NCI-H2107 (cell line): ENCODE data around the gene BSN.

ENCODE experiments used
- DNase-seq: peaks from one replicate; lab custom pipeline; 2025; lab: John Stamatoyannopoulos, UW

BSN gene, protein sequence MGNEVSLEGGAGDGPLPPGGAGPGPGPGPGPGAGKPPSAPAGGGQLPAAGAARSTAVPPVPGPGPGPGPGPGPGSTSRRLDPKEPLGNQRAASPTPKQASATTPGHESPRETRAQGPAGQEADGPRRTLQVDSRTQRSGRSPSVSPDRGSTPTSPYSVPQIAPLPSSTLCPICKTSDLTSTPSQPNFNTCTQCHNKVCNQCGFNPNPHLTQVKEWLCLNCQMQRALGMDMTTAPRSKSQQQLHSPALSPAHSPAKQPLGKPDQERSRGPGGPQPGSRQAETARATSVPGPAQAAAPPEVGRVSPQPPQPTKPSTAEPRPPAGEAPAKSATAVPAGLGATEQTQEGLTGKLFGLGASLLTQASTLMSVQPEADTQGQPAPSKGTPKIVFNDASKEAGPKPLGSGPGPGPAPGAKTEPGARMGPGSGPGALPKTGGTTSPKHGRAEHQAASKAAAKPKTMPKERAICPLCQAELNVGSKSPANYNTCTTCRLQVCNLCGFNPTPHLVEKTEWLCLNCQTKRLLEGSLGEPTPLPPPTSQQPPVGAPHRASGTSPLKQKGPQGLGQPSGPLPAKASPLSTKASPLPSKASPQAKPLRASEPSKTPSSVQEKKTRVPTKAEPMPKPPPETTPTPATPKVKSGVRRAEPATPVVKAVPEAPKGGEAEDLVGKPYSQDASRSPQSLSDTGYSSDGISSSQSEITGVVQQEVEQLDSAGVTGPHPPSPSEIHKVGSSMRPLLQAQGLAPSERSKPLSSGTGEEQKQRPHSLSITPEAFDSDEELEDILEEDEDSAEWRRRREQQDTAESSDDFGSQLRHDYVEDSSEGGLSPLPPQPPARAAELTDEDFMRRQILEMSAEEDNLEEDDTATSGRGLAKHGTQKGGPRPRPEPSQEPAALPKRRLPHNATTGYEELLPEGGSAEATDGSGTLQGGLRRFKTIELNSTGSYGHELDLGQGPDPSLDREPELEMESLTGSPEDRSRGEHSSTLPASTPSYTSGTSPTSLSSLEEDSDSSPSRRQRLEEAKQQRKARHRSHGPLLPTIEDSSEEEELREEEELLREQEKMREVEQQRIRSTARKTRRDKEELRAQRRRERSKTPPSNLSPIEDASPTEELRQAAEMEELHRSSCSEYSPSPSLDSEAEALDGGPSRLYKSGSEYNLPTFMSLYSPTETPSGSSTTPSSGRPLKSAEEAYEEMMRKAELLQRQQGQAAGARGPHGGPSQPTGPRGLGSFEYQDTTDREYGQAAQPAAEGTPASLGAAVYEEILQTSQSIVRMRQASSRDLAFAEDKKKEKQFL (N-terminal part only)

DNA sequence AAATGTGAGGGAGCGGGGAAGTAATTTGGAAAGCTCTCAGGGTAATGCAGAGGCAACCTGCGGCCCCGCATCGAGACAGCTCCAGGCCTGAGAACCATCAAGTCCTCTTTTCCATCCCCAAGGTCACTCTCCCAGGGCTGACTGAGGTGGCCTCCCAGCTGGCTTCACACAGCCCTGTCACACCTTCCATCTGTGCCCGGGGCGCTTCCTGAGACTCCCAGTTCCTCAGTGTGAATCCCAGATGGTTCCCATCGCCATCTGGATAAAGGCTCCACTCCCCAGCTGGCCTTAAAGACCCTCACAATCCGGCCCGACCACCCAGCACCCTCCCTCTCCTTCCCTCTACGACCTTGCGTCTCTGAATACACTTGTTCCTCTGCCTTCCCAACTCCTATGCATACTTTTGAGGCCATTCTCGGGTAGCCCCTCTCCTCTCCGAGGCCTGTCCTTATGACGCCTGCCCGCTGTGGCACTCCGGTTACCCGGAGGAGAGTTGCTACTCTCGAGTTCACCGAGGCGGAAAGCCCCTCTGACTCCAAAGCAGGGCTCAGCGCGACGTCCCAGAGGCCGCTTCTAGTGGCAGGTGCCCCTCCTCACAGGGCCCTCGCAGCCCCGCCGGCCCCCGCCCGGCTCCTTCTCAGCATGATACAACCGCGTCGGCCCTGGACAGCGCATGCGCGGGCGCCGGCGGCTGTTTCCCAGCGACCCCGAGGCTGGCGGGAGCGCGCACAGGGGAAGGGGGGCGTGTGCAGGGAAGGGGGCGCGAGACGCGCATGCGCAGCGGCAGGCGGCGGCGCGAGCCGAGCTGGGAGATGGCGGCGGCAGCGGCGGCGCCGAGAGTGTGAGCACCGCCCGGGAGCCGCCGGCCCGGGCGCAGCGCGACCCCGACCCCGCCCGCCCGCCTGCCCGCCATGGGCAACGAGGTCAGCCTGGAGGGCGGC lies at the start of gene BSN:
TSS of gene BSN (plus strand) at position 786 of the 941 bp plus-strand sequence. CDS start at position 912, 126 bp downstream.
- DNase-seq: peak; percentile 79

DNA sequence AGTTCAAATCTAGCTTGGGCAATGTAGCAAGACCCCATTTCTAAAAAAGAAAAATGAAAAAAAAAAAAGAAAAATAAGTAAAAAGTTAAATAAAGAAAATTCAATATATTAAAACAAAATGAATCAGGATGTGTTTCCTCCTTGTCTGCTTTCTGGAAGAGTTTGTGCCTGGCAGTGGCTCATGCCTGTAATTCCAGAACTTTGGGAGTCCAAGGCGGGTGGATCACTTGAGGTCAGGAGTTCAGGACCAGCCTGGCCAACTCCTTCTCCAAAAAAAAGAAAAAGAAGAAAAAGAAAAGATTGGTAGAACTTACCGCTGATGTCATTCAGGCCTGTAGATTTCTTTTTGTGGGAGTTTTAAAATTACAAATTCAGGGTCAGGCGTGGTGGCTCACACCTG lies 47.4 kb upstream of the BSN start:
- DNase-seq: no peak

DNA sequence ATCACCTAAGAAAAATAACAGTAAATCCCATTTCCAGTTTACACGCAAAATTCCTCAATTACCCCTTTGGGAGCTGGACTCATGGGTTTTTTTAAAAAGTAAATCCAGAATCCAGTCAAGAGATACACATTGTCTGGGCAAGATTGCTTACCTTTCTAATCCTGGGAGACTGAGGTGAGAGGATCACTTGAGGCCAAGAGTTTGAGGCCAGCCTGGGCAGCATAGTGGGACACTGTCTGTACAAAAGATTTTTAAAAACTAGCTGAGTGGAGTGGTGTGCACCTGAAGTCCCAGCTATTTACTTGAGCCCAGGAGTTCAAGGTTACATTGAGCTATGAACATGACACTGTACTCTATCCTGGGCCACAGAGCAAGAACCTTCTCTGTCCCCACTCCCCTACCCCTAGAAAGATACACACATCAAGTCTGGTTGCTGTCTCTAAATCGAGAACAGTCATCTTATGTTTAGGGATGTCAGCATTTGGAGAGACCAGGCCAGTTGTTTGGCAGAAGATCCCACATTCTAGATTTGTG lies 45.2 kb upstream of the BSN start:
- no peak for DNase-seq

DNA sequence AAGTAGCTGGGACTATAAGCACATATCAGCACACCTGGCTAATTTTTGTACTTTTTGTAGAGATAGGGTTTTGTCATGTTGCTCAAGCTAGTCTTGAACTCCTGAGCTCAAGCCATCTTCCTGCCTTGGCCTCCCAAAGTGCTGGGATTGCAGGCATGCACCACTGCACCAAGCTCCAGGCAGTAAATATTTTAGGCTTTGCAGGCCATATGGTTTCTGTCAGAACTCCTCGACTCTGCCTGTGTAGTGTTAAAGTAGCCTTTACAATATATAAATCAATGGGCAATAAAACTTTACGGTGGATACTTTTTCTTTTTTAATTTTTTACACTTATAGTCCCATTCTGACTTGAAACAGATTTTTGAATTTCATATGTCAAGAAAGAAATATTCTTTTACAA lies 42.6 kb upstream of the BSN start:
- no peak for DNase-seq

DNA sequence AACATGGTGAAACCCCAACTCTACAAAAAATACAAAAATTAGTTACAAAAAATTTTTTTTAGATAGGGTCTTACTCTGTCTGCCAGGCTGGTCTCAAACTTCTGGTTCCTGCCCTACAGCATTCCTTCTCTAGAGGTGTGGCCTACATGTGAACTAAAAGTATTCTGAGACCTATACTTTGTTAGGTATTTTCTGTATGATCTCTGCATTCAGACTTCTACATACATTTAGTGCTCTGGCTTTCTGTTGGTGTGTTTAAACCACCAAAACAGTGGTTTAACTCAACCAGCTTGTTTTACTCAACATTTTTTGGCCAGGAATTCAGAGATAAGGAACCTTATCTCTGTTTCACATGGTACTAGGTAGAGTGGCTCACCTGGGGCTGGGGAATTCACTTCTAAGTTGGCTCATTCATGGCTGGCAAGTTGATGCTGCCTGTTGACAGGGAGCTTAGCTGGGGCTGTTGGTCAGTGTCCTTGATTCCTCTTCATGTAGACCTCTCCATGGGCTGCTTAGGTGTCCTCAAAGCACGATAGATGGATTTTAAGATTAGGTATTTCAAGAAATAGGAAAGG lies 41.4 kb upstream of the BSN start:
- DNase-seq: no peak

DNA sequence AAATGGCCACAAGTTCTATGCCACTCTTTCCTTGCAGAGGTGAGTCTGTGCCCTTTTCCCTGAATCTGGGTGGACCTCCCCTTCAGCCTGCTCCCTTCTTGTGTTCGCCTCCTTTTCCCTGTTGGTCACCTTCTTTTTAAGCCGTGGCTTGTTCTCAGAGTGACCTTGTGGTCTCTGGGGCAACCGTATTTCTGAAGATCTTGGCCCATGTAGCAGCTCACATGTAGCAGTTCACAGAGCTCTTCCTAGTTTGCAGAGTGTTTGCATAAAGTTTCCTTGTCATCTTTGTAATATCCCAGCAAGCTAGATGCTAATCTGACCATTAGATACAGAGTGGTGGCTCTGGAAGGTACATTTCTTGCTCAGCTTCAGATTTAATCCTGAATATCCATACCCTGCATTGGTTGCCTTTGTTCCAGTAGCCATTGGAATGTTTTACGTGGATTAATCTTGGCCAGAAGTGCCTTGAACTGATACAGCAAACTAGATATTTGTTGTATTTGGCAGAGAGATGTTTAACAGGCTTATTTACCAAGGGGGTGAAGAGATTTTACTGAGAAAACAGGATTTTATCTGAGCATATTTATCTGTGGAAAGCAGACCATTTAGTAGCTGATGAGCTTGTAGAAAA lies 40.7 kb upstream of the BSN start:
- no peak for DNase-seq

DNA sequence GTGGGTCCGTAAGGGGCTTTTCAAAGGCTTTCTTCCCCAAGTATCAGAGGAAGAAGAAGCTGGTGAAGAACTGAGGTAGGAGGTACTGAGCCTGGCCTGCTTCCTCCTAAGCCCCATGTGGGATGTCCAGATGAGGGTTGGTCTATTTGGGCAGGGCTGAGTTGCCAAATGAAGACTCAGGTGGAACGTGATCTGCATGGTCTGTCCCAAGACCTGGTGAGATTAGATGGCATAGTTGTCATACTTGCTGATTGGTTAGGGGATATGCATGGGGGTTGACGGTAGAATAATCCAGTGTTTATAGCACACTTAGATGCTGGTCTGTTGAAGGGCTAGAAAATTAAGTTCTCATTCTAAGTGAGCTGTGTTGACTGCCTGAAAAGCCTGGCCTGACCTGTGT lies 36.3 kb upstream of the BSN start:
- DNase-seq: no peak

DNA sequence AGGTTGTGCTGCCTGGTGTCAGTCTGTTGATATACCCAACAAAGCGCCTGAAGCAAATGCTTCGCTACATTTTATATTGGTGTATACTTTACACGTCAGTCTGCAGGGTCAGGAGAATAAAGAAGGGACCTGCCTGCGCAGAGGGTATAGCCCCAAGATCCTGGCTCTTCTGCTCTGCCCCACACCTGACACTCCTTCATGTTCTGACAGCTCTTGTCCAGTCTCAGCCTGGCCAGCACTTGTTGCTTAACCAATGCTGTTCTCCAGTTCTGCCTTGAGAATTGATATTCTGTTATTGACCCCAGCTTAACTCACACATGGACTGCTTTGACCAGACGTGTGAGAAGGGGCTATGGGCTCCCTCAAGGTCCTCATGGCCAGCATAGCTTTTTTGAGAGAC lies 35.8 kb upstream of the BSN start:
- no peak for DNase-seq

DNA sequence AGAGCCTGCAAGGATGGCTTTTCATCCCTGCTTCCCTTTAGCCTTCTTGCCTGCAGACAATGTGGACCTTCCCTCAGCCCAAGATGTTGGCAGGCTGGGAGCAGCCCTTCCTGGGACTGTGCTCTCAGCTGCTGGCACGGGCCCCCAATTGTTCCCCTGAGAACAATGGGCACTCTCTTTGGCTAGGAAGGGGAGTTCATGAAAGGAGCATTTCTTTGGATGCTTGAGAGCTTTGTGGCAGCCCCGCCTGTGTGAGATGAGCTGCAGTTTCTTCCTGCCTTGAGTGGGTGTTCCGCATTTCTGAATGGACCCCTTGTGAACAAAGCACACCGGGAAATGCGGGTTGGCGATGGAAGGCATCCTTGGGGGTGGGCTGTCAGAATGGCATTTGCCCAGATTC lies 35.0 kb upstream of the BSN start:
- no peak for DNase-seq

DNA sequence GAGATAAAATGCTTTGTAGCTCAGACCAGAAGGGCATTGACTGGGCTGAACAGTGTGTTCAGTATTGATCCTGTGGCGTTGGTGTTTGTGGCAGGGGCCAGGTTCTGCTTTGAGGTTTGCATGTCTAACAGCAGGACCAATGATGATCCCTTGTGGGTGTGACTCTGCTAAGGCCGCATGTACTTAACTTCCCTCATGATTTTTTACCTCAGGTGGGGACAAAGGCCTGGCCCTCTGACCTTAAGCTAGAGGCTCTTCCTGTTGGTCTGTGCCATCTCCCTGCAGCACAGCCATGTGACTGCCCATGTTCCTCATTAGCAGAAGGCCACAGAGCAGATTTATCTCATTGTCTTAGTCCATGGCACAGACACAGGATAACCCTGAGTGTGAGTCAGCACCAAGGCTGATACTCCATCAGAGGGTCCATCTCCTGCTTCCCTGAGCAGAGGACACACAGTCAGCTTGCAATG lies 34.3 kb upstream of the BSN start:
- no peak for DNase-seq

DNA sequence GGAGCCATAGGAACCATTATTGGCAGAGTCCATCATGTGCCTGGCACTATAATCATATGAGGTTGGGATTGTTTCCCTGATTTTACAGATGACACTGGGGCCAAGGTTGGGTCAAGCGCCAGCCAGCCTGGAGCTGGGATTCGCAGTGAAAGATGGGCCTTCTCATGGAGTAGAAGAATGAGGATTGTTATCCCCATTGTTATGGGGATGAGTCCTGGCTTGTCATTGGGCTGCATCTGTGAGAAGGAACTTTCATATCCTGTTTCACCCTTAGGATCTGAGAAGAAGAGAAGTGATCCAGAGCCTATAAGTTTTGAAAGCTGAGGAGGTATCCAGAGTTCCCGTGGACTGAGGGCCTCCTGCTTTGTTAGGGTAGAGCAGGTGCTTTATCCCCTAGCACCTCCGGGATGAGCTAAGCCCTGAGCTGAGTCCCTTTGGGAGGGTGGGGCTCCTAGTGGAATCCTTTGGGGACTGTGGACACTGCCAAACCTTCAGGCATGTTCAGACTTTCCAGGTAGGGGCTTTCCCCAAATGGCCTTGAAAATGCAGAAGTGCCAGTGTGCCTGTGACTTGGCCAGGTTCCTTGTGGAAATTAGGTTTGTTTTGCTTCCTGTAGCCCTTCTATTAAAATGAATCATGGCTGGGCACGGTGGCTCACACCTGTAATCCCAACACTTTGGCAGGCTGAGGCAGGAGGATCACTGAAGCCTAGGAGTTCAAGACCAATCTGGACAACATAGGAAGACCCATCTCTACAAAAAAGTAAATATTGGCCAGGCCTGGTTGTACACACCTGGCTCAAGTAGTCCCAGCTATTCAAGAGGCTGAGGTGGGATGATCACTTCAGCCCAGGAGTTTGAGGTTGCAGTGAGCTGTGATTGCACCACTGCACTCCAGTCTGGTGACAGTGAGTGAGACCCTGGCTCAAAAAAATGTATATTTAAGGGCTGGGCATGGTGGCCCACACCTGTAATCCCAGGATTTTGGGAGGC lies 30.2 kb upstream of the BSN start:
- DNase-seq: no peak

DNA sequence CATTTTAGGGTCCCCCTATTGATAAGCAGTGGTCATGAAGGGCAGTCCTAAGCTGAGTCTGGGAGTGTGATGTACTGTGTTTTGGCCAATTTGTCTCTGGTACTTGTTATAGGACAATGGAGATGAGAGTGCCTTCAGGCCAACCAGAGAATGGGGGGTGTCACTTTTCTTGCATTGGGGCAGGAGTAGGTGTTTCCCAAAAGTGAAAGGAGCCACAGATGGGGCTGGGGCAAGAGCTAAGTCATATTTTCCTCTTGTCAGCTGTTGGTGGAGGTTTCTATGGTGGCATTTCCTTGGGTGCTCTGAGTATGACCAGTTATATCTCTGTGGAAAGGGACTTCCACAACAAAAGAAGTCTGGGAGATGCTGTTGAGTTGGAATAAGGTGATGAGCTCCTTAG lies 24.7 kb upstream of the BSN start:
- DNase-seq: no peak

DNA sequence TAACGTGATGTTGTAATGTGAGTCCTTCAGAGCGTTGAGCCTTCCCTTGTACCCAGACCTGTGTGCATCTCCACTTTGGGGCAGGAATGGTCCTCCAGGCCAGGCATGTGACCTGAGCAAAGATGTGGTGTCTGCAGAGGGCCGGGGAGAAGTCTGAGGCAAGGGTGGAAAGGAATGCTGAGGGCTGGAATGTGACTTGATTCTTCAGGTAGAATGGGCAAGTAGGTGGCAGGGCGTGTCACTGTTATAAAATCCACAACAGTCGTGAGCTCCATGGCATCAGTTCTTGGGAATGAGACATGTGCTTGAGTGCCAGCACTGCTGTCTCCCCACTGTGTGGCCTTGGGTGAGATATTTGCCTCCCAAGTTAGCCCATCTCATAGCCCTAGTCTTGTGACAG lies 24.0 kb upstream of the BSN start:
- DNase-seq: no peak

DNA sequence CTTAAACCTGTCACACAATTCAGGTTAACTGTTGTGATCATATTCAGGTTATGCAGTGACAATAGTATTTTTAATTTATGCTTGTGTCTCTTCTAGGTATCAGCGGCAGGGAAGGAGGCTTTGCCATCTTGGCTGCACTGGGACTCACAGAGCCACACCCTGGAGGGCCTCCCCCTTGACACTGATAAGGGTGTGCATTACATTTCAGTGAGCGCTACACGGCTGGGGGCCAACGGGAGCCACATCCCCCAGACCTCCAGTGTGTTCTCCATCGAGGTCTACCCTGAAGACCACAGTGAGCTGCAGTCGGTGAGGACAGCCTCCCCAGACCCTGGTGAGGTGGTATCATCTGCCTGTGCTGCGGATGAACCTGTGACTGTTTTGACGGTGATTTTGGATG lies 23.6 kb upstream of the BSN start:
- no peak for DNase-seq

DNA sequence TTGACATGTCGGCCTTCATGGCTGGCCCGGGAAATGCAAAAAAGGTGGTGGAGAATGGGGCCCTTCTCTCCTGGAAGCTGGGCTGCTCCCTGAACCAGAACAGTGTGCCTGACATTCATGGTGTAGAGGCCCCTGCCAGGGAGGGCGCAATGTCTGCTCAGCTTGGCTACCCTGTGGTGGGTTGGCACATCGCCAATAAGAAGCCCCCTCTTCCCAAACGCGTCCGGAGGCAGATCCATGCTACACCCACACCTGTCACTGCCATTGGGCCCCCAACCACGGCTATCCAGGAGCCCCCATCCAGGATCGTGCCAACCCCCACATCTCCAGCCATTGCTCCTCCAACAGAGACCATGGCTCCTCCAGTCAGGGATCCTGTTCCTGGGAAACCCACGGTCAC lies 23.1 kb upstream of the BSN start:
- no peak for DNase-seq

DNA sequence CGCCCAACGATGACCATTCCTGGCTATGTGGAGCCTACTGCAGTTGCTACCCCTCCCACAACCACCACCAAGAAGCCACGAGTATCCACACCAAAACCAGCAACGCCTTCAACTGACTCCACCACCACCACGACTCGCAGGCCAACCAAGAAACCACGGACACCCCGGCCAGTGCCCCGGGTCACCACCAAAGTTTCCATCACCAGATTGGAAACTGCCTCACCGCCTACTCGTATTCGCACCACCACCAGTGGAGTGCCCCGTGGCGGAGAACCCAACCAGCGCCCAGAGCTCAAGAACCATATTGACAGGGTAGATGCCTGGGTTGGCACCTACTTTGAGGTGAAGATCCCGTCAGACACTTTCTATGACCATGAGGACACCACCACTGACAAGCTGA lies 22.6 kb upstream of the BSN start:
- DNase-seq: no peak

DNA sequence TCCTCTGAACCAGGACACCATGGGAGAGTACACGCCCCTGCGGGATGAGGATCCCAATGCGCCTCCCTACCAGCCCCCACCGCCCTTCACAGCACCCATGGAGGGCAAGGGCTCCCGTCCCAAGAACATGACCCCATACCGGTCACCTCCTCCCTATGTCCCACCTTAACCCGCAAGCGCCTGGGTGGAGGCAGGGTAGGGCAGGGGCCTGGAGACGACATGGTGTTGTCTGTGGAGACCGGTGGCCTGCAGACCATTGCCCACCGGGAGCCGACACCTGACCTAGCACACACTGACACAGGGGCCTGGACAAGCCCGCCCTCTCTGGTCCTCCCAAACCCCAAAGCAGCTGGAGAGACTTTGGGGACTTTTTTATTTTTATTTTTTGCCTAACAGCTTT lies 21.2 kb upstream of the BSN start:
- DNase-seq: no peak

DNA sequence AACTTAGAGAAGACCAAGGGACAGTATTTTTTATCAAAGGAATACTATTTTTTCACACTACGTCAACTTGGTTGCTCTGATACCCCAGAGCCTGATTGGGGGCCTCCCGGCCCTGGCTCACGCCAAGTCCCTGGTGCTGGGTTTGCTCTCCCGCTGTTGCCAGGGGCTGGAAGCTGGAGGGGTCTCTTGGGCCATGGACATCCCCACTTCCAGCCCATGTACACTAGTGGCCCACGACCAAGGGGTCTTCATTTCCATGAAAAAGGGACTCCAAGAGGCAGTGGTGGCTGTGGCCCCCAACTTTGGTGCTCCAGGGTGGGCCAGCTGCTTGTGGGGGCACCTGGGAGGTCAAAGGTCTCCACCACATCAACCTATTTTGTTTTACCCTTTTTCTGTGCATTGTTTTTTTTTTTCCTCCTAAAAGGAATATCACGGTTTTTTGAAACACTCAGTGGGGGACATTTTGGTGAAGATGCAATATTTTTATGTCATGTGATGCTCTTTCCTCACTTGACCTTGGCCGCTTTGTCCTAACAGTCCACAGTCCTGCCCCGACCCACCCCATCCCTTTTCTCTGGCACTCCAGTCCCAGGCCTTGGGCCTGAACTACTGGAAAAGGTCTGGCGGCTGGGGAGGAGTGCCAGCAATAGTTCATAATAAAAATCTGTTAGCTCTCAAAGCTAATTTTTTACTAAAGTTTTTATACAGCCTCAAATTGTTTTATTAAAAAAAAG lies 20.3 kb upstream of the BSN start:
- DNase-seq: no peak
